Naive thymus-derived CD4-positive, alpha-beta T cell (primary cell): Measurements from ENCODE around the gene DAPP1. TPM values are rescaled to one million over a fixed set of nuclear protein-coding genes. Genes with fewer than 3 reads are reported as not detected.

ENCODE experiments used
- ATAC-seq: fragments of 150-1000 bp; cut with Tn5 transposase; 2 replicates; pipeline ENCODE4 v1.10.0; 2021; ENCODE audit warnings: mild to moderate bottlenecking, moderate library complexity
- CTCF ChIA-PET: fragments of 350-600 bp; sonication (Branson Sonifier 250); formaldehyde crosslinking; loops from one replicate; lab custom pipeline; 2021; ENCODE audit warnings: antibody characterized with exemption; lab: Charles Lee
- POLR2A ChIA-PET: fragments of 350-600 bp; sonication (Branson Sonifier 250); formaldehyde crosslinking; loops from one replicate; lab custom pipeline; 2021; ENCODE audit warnings: antibody characterized with exemption, inconsistent platforms; lab: Charles Lee
- DNase-seq, 9 donors: peaks; one replicate each; pipeline versions ENCODE4 v3.0.0 to v3.0.0-alpha.2; 2020 to 2022; ENCODE audit warnings: mixed read lengths in 1 of 9
- H3K27ac ChIP-seq: one replicate; pipeline ENCODE4 v1.7.0; 2013; ENCODE audit warnings: mild to moderate bottlenecking, low read depth, low read length, moderate library complexity
- H3K27me3 ChIP-seq, 2 donors: one replicate each; pipeline ENCODE4 v1.7.0; 2013; ENCODE audit warnings: low read length in 2 of 2, mild to moderate bottlenecking in 2 of 2, moderate library complexity in 2 of 2; ENCODE audit not compliant: control insufficient read depth in 2 of 2, insufficient read depth in 2 of 2
- H3K36me3 ChIP-seq, 3 experiments: 1 replicate in 2 of 3; 2 replicates in 1 of 3; pipeline ENCODE4 v1.7.0; 2013; ENCODE audit warnings: low read length in 3 of 3, mild to moderate bottlenecking in 3 of 3, moderate library complexity in 1 of 3; ENCODE audit not compliant: insufficient read depth in 3 of 3, control insufficient read depth in 2 of 3
- H3K4me1 ChIP-seq, 2 donors: one replicate each; pipeline ENCODE4 v1.7.0; 2013; ENCODE audit warnings: low read length in 2 of 2, mild to moderate bottlenecking in 2 of 2, moderate library complexity in 1 of 2; ENCODE audit not compliant: control insufficient read depth in 2 of 2, insufficient read depth in 2 of 2
- H3K4me3 ChIP-seq: 2 replicates; pipeline ENCODE4 v1.7.0; 2013; ENCODE audit warnings: mild to moderate bottlenecking, low read length
- H3K9me3 ChIP-seq, 3 experiments: 1 replicate in 2 of 3; 2 replicates in 1 of 3; pipeline ENCODE4 v1.7.0; 2013; ENCODE audit warnings: low read length in 3 of 3; ENCODE audit not compliant: control insufficient read depth in 2 of 3
- H3K27ac Mint-ChIP-seq, 9 donors: one replicate each; pipeline ENCODE4 v1.8.0; 2020 to 2022; ENCODE audit warnings: mixed read lengths in 9 of 9, mild to moderate bottlenecking in 8 of 9, moderate library complexity in 5 of 9, inconsistent platforms in 2 of 9
- H3K27me3 Mint-ChIP-seq, 5 donors: one replicate each; pipeline ENCODE4 v1.8.0; 2021 to 2022; ENCODE audit warnings: mixed read lengths in 5 of 5, mild to moderate bottlenecking in 1 of 5
- H3K36me3 Mint-ChIP-seq, 5 donors: one replicate each; pipeline ENCODE4 v1.8.0; 2020 to 2022; ENCODE audit warnings: mixed read lengths in 5 of 5, mild to moderate bottlenecking in 3 of 5, inconsistent platforms in 1 of 5
- H3K4me1 Mint-ChIP-seq, 7 donors: one replicate each; pipeline ENCODE4 v1.8.0; 2020 to 2022; ENCODE audit warnings: mixed read lengths in 7 of 7, mild to moderate bottlenecking in 3 of 7, inconsistent platforms in 1 of 7
- H3K4me3 Mint-ChIP-seq, 10 donors: one replicate each; pipeline ENCODE4 v1.8.0; 2020 to 2022; ENCODE audit warnings: mild to moderate bottlenecking in 10 of 10, mixed read lengths in 10 of 10, moderate library complexity in 6 of 10, inconsistent platforms in 2 of 10
- H3K9me3 Mint-ChIP-seq, 11 donors: one replicate each; pipeline ENCODE4 v1.8.0; 2020 to 2022; ENCODE audit warnings: mixed read lengths in 11 of 11, mild to moderate bottlenecking in 4 of 11, inconsistent platforms in 1 of 11, moderate library complexity in 1 of 11
- intact Hi-C, 2 donors: fragments of 100-400 bp; cut with micrococcal nuclease; formaldehyde crosslinking; loops; one replicate each; pipeline ENCODE4 v1.15.1; 2023
- polyA plus RNA-seq, 2 donors: library from polyadenylated mRNA; unstranded; fragments of 300-500 nt; fragmentation: Illumina TruSeq; gene quantifications; one replicate each; pipeline ENCODE4 v1.2.3, GENCODE V29; 2021
- total RNA-seq, 6 experiments: library from RNA in 5 of 6; stranded (reverse) in 5 of 6; gene quantifications; 1 replicate in 5 of 6; 2 replicates in 1 of 6; pipeline ENCODE4 v1.2.3 and lab custom pipeline; 2021 to 2026

Gene DAPP1
- total and polyA plus RNA-seq, 7 experiments from 2014 or later, result 10.9 to 49.6 (median 20.7) TPM

DNA sequence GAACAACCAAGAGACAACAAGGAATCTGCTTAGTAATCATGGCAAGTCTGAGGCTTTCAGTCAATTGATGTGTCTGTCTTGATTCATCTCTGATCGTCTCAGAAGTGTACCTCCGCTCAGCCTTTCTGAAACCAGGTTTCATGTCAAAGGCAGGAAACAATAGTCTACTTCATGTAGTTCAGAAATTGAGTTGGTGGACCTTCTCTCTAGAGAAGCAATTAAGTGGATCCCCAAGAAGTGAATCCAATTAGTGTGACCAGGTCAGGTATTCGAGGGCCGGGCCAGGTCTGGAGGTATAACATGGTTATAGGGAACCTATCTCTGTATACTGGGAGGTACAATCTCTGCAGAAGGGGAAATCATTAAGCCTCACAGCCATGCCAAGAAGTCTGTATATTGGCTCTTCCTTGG is 32.0 kb downstream of the DAPP1 start:
- Mint-ChIP-seq H3K4me3 (peak overlapping the region in 3 of 10 donors; percentile 1 to 66 (median 11)), H3K27ac (peak overlapping the region; percentile 24 to 99 (median 89)), H3K9me3 (no peaks in the 10 kb centered on the region), H3K27me3 (no peaks in the 10 kb centered on the region), H3K36me3 (peaks cover 0 to 44% (median 15%) of the 10 kb centered on the region in 5 donors), H3K4me1 (peaks cover 31 to 82% (median 61%) of the 10 kb centered on the region in 7 donors)
- H3K9me3 ChIP-seq, result no peaks in the 10 kb centered on the region
- no peak overlapping the region for H3K4me3 ChIP-seq
- no peak overlapping the region for H3K27ac ChIP-seq
- DNase-seq (peak in 1 of 9 donors; percentile 31), ATAC-seq (no peak)
- H3K36me3 ChIP-seq, result no peaks in the 10 kb centered on the region
- peaks cover 8 to 27% of the 10 kb centered on the region in 2 donors for H3K4me1 ChIP-seq
- ChIA-PET POLR2A (no interaction called here), CTCF (no interaction called here)
- H3K27me3 ChIP-seq, result no peaks in the 10 kb centered on the region
- intact Hi-C loops, result no loop called here

DNA sequence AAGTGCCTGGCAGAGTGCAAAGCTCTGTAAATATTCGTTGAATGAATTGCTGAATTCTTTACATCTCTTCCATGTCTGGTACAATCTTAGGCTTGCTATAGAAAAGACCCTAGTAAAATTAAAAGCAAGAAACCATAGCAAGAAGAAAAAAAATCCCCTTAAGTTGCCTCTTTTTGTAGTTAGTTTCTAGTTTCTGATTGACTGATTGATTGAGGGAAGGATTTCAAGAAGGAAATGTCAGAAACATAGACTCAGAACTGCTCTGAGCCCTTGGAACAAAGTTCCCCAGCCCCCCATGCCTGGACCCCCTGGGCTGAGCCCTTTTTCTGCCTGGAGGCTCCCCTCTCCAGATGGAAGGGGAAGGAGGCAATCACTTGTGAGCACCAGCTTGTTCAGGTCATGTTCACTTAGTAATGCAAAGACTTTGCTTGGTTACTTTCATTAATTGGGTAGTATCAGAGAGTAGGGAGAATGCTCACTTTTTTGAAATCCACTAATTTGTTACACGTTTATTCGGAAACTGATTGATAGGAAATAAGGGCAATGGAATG is 35.6 kb downstream of the DAPP1 start:
- peak overlapping the region in 1 of 10 donors; percentile 35 for H3K4me3 Mint-ChIP-seq
- DNase-seq (no peak), ATAC-seq (no peak)
- H3K36me3 Mint-ChIP-seq, result peaks cover 7 to 56% (median 32%) of the 10 kb centered on the region in 5 donors
- intact Hi-C loops, result loop anchor here in 1 of 2 donors (5.0 kb wide), 1 partner anchor 345 kb away; no protein-coding TSS in a partner anchor
- no peak overlapping the region for H3K4me3 ChIP-seq
- H3K9me3 ChIP-seq, result no peaks in the 10 kb centered on the region
- no peaks in the 10 kb centered on the region for H3K27me3 ChIP-seq
- ChIA-PET CTCF (no interaction called here), POLR2A (interaction anchor here (0.9 to 1.7 kb wide), 2 partner anchors 35 to 36 kb away, joined by 3 to 6 read pairs; partner anchors contain the start of gene DAPP1)
- no peaks in the 10 kb centered on the region for H3K27me3 Mint-ChIP-seq
- H3K9me3 Mint-ChIP-seq, result peaks cover 0 to 3% (median 0%) of the 10 kb centered on the region in 11 donors
- peak overlapping the region in 3 of 9 donors; percentile 29 to 87 (median 45) for H3K27ac Mint-ChIP-seq
- no peak overlapping the region for H3K27ac ChIP-seq
- peaks cover 28 to 84% (median 51%) of the 10 kb centered on the region in 7 donors for H3K4me1 Mint-ChIP-seq
- H3K36me3 ChIP-seq, result peaks cover 0 to 8% (median 0%) of the 10 kb centered on the region in 3 experiments
- H3K4me1 ChIP-seq, result peaks cover 8 to 14% of the 10 kb centered on the region in 2 donors

DNA sequence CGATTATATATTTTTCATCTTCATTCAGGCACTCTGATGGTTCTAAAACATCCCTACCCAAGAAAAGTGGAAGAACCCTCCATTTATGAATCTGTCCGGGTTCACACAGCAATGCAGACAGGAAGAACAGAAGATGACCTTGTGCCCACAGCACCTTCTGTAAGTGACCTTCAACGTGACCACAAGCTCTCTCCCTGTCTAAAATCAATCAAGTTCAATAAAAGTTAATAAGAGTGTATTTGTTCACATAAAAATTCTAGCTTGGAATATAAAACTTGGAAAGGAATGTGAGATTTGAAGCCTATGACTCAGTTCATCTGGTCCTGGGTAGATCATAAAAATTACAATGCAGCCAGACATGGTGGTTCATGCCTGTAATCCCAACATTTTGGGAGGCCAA is 36.6 kb downstream of the DAPP1 start:
- H3K27ac ChIP-seq, result no peak overlapping the region
- DNase-seq, result no peak
- no peaks in the 10 kb centered on the region for H3K27me3 Mint-ChIP-seq
- peaks cover 0 to 3% (median 0%) of the 10 kb centered on the region in 11 donors for H3K9me3 Mint-ChIP-seq
- H3K4me1 Mint-ChIP-seq, result peaks cover 21 to 81% (median 42%) of the 10 kb centered on the region in 7 donors
- H3K36me3 Mint-ChIP-seq, result peaks cover 7 to 57% (median 33%) of the 10 kb centered on the region in 5 donors
- ChIA-PET CTCF (no interaction called here), POLR2A (interaction anchor here (0.9 kb wide), 1 partner anchor 36 kb away, joined by 3 read pairs; no protein-coding TSS in a partner anchor)
- H3K36me3 ChIP-seq, result peaks cover 0 to 8% (median 0%) of the 10 kb centered on the region in 3 experiments
- no peak overlapping the region for H3K4me3 ChIP-seq
- peaks cover 8 to 9% of the 10 kb centered on the region in 2 donors for H3K4me1 ChIP-seq
- no peak overlapping the region for H3K27ac Mint-ChIP-seq
- ATAC-seq, result no peak
- H3K27me3 ChIP-seq, result no peaks in the 10 kb centered on the region
- H3K9me3 ChIP-seq, result no peaks in the 10 kb centered on the region
- no peak overlapping the region for H3K4me3 Mint-ChIP-seq
- intact Hi-C loops, result loop anchor here in 1 of 2 donors (5.0 kb wide), 1 partner anchor 346 kb away; no protein-coding TSS in a partner anchor

DNA sequence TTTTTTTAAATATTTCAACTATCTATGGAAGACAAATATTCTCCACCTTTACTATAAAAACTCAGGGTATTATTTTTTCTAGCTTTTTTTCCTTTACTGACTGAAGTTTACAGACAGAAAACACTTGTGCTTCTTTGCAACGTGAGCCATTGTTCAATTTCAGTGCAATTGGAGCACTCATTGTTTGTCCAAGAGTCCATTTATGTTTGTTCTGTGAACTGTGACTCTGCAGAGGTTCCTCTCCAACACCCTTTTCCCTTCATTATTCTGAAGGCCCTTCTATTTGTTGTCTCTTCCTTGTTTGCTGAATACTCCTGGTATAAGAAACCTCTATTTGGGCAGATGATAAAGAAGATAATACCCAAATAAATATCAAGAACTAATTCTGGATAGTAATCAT is 37.4 kb downstream of the DAPP1 start:
- Histone ChIP-seq H3K4me3 (no peak overlapping the region), H3K4me1 (peaks cover 8 to 9% of the 10 kb centered on the region in 2 donors), H3K27me3 (no peaks in the 10 kb centered on the region), H3K36me3 (peaks cover 0 to 8% (median 0%) of the 10 kb centered on the region in 3 experiments), H3K9me3 (no peaks in the 10 kb centered on the region), H3K27ac (no peak overlapping the region)
- Mint-ChIP-seq H3K27ac (peak overlapping the region in 1 of 9 donors; percentile 24), H3K4me3 (no peak overlapping the region), H3K9me3 (peaks cover 0 to 3% (median 0%) of the 10 kb centered on the region in 11 donors), H3K4me1 (peaks cover 21 to 76% (median 34%) of the 10 kb centered on the region in 7 donors), H3K36me3 (peaks cover 7 to 53% (median 34%) of the 10 kb centered on the region in 5 donors), H3K27me3 (no peaks in the 10 kb centered on the region)
- ATAC-seq (no peak), DNase-seq (no peak)
- CTCF ChIA-PET, result no interaction called here
- POLR2A ChIA-PET, result no interaction called here
- intact Hi-C loops, result loop anchor here (2.0 to 5.0 kb wide), 3 partner anchors 25 to 347 kb away; partner anchors contain the start of gene LAMTOR3 (in 1 of the 2)

DNA sequence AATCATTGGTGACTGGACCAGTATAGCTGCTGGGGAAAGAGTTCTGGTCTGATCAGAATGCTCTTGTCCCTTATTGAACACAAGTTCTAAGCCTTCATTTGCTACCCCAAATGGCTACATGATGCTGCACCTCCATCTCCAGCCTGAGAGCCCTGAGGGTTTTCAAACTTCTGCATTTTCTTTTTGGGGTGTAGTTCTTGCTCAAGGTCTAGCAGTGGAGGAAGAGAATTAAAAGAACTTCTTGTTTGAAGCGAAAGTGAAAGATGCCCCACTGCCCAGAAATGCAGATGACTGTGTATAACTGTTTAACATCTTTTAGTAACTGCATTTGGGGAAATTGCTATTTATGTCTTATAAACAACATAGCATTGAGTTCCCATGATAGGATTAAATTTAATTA is 39.1 kb downstream of the DAPP1 start:
- ChIA-PET POLR2A (interaction anchor here (1.6 kb wide), 1 partner anchor 39 kb away, joined by 6 read pairs; the partner anchor contains the start of gene DAPP1), CTCF (no interaction called here)
- H3K36me3 Mint-ChIP-seq, result peaks cover 13 to 56% (median 41%) of the 10 kb centered on the region in 5 donors
- ATAC-seq, result peak; percentile 78
- Histone ChIP-seq H3K27ac (no peak overlapping the region), H3K27me3 (no peaks in the 10 kb centered on the region), H3K4me3 (no peak overlapping the region), H3K36me3 (peaks cover 0 to 16% (median 0%) of the 10 kb centered on the region in 3 experiments), H3K4me1 (peaks cover 8 to 9% of the 10 kb centered on the region in 2 donors), H3K9me3 (no peaks in the 10 kb centered on the region)
- H3K27me3 Mint-ChIP-seq, result no peaks in the 10 kb centered on the region
- peaks cover 22 to 72% (median 34%) of the 10 kb centered on the region in 7 donors for H3K4me1 Mint-ChIP-seq
- peak overlapping the region in 9 of 10 donors; percentile 11 to 66 (median 45) for H3K4me3 Mint-ChIP-seq
- DNase-seq, result no peak
- intact Hi-C loops, result loop anchor here (1.0 to 5.0 kb wide), 4 partner anchors 8 to 768 kb away; partner anchors contain the start of genes ADH5 (in 1 of the 2) and LAMTOR3 (in 1 of the 2)
- H3K9me3 Mint-ChIP-seq, result peaks cover 0 to 3% (median 0%) of the 10 kb centered on the region in 11 donors
- peak overlapping the region in 8 of 9 donors; percentile 5 to 89 (median 46) for H3K27ac Mint-ChIP-seq

DNA sequence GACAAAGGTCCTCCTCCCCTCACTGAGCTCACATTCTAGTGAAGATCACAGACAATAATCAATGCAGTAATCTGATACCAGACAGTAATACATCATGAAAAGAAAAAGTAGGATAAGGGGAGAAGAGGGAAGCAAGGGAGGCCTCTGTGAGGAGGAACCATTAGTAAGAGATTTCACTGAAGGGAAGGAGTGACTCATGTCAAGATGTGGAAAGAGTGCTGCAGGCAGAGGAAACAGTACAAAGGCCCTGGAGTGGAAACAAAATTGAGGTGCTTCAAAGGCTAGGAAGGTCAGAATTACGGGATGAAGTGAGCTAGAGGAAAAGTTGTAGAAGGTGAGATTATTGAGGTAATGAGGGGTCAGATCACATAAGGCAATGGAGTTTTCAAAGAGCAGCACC is 39.5 kb downstream of the DAPP1 start:
- Mint-ChIP-seq H3K27ac (peak overlapping the region; percentile 5 to 91 (median 47)), H3K4me1 (peaks cover 20 to 72% (median 32%) of the 10 kb centered on the region in 7 donors), H3K36me3 (peaks cover 13 to 51% (median 41%) of the 10 kb centered on the region in 5 donors), H3K4me3 (peak overlapping the region in 5 of 10 donors; percentile 11 to 59 (median 14)), H3K27me3 (no peaks in the 10 kb centered on the region), H3K9me3 (peaks cover 0 to 3% (median 0%) of the 10 kb centered on the region in 11 donors)
- intact Hi-C loops, result loop anchor here in 1 of 2 donors (1.0 to 5.0 kb wide), 2 partner anchors 9 to 769 kb away; partner anchors contain the start of gene ADH5
- Histone ChIP-seq H3K27me3 (no peaks in the 10 kb centered on the region), H3K4me3 (no peak overlapping the region), H3K27ac (no peak overlapping the region), H3K4me1 (peaks cover 3 to 9% of the 10 kb centered on the region in 2 donors), H3K36me3 (peaks cover 0 to 16% (median 0%) of the 10 kb centered on the region in 3 experiments), H3K9me3 (no peaks in the 10 kb centered on the region)
- ChIA-PET CTCF (no interaction called here), POLR2A (interaction anchor here (1.6 kb wide), 1 partner anchor 40 kb away, joined by 6 read pairs; the partner anchor contains the start of gene DAPP1)
- DNase-seq (peak in 1 of 9 donors; percentile 16), ATAC-seq (peak; percentile 82)
